MG63 (cell line): ENCODE results near the gene TKTL1. TPM values are rescaled to one million over a fixed set of nuclear protein-coding genes. Genes with fewer than 3 reads are reported as not detected.
"Not testable (repeated sequence)": the region's sequence is repeated elsewhere in the genome, so short reads cannot be mapped to it uniquely, and the experiment has no call there.

Experiments used
- DNase-seq: peaks from one replicate; pipeline ENCODE4 v3.0.0-alpha.2; 2020
- H3K27me3 ChIP-seq: fragments of 250-450 bp; sonication (Bioruptor Pico); 2 replicates; pipeline ENCODE4 v1.5.1; 2020; ENCODE audit warnings: mild to moderate bottlenecking, moderate library complexity
- H3K36me3 ChIP-seq: fragments of 250-450 bp; sonication (Bioruptor Pico); 2 replicates; pipeline ENCODE4 v1.5.1; 2020; ENCODE audit warnings: mild to moderate bottlenecking, moderate library complexity
- H3K4me3 ChIP-seq: fragments of 250-450 bp; sonication (Bioruptor Pico); 2 replicates; pipeline ENCODE4 v1.5.1; 2020; ENCODE audit warnings: mild to moderate bottlenecking, moderate library complexity
- H3K9me3 ChIP-seq: fragments of 250-450 bp; sonication (Bioruptor Pico); 2 replicates; pipeline ENCODE4 v1.5.1; 2020; ENCODE audit warnings: mild to moderate bottlenecking, moderate library complexity
- total RNA-seq: library from RNA; depleted of rRNA; stranded (reverse); fragments of >200 nt; shearing (Covaris generic); gene quantifications from 2 replicates; pipeline ENCODE4 v1.2.3, GENCODE V29; 2014; ENCODE audit warnings: low replicate concordance

TKTL1 gene
- total RNA-seq, 1 experiment from 2014 or later = not detected

GRCh38 chrX:154327038-154327820, 31.6 kb downstream of the TKTL1 start:
- DNase-seq = no peak
- no peak overlapping the region for H3K4me3 ChIP-seq
- H3K36me3 ChIP-seq = no peaks in the 10 kb centered on the region
- no peaks in the 10 kb centered on the region for H3K9me3 ChIP-seq
- H3K27me3 ChIP-seq = no peaks in the 10 kb centered on the region

GRCh38 chrX:154328646-154329045, 33.1 kb downstream of the TKTL1 start:
- no peak for DNase-seq
- no peak overlapping the region for H3K4me3 ChIP-seq
- H3K36me3 ChIP-seq = no peaks in the 10 kb centered on the region
- no peaks in the 10 kb centered on the region for H3K9me3 ChIP-seq
- H3K27me3 ChIP-seq = no peaks in the 10 kb centered on the region

DNA sequence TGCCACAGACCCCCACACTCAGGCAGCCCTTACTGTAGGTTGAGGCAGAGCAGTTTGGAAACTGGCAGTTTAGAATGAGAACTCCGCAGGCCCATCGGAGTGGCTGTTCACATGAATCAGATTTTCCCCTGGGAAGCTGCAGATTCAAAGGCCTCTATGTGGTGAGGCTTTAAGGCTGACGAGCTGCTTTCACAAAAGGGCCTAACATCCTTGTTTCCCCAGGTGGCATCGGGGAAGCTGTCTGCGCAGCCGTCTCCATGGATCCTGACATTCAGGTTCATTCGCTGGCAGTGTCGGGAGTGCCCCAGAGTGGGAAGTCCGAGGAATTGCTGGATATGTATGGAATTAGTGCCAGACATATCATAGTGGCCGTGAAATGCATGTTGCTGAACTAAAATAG, 33.7 kb downstream of the TKTL1 start:
- H3K9me3 ChIP-seq = no peaks in the 10 kb centered on the region
- no peaks in the 10 kb centered on the region for H3K27me3 ChIP-seq
- H3K4me3 ChIP-seq = no peak overlapping the region
- no peaks in the 10 kb centered on the region for H3K36me3 ChIP-seq
- no peak for DNase-seq

- DNase-seq = no peak
- H3K9me3 ChIP-seq = no peaks in the 10 kb centered on the region
- no peaks in the 10 kb centered on the region for H3K27me3 ChIP-seq
- no peak overlapping the region for H3K4me3 ChIP-seq
- H3K36me3 ChIP-seq = no peaks in the 10 kb centered on the region
Measured at GRCh38 chrX:154332561-154332960, 37.0 kb downstream of the TKTL1 start.

DNA sequence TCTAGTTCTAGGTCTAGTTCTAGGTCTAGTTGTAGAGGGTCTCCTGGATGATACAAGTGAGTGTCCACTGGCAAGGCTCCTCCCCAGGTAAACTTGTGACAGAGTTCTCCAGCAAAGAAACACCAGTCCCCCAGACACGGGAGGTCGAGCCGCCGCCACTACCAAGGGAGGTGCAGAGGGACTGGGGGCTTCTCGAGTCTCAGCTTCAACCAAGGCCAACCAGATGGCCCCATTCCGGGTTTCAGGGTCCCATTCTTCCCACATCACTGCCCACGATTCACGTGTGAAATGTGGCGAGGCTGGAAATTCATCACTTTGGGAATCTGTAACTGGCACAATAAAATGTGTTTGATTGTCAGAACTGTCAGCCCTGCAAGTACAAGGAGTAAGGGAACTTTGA, 37.5 kb downstream of the TKTL1 start:
- H3K9me3 ChIP-seq = no peaks in the 10 kb centered on the region
- H3K27me3 ChIP-seq = no peaks in the 10 kb centered on the region
- DNase-seq = no peak
- H3K36me3 ChIP-seq = no peaks in the 10 kb centered on the region
- no peak overlapping the region for H3K4me3 ChIP-seq

GRCh38 chrX:154333837-154334271, 38.3 kb downstream of the TKTL1 start:
- no peak for DNase-seq
- H3K4me3 ChIP-seq = no peak overlapping the region
- H3K9me3 ChIP-seq = no peaks in the 10 kb centered on the region
- H3K36me3 ChIP-seq = no peaks in the 10 kb centered on the region
- no peaks in the 10 kb centered on the region for H3K27me3 ChIP-seq

GRCh38 chrX:154334496-154334895, 38.9 kb downstream of the TKTL1 start:
- Histone ChIP-seq H3K9me3 (no peaks in the 10 kb centered on the region), H3K36me3 (no peaks in the 10 kb centered on the region)
- DNase-seq = no peak

DNA sequence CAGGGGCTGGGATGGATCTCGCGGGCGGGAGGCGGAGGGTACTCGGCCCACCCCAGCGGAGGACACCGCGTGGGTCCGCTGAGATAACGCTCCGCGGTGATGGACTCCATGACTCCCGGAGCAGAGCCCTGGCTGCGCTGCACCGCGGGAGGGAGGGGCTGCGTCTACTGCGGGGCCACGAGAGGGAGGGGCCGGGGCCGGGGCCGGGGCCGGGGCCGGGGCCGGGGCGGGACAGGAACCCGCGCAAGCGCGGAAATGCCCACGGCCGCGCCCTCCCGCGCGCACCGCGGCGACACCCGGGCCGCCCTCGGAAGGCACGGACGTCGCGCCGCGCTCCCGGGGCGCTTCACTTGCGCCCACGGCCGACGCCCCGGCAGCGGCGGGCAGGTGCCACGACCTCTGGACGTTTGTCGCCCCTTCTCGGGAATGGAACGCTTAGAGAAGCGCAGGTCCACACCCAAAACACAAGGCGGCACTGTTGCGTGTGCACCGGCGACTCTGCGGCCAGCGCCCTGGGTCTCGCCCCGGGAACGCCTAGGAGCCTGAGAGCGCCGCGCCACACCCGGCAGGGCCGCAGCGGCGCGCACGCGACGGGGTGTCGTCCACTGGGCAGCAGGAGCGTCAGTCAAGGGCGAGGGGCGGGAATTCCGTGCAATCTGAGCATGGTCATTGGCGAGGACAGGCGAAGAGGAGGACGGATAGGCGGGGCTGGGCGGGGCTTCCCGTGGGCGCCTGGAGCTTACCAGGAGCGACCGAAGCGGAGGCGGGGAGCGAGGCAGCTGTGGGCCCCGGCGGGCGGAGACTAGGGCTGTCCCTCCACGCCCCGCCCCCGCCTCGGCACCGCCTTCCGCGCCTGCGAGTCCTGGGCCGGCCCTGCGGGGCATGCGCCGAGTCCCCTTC, 46.1 kb downstream of the TKTL1 start:
- H3K4me3 ChIP-seq, H3K27me3 ChIP-seq, DNase-seq, H3K9me3 ChIP-seq, H3K36me3 ChIP-seq: not testable (repeated sequence)

More at GRCh38 chrX:154334496-154334895, 38.9 kb downstream of the TKTL1 start:
- no peak overlapping the region for H3K4me3 ChIP-seq
- no peaks in the 10 kb centered on the region for H3K27me3 ChIP-seq

- H3K9me3 ChIP-seq, DNase-seq, H3K36me3 ChIP-seq, H3K27me3 ChIP-seq, H3K4me3 ChIP-seq: not testable (repeated sequence)
Measured at GRCh38 chrX:154343063-154343462, 47.5 kb downstream of the TKTL1 start.

GRCh38 chrX:154343620-154344019, 48.0 kb downstream of the TKTL1 start:
- DNase-seq, H3K4me3 ChIP-seq, H3K27me3 ChIP-seq, H3K9me3 ChIP-seq, H3K36me3 ChIP-seq: not testable (repeated sequence)

GRCh38 chrX:154348114-154348531, 52.5 kb downstream of the TKTL1 start:
- DNase-seq = peak; percentile 49
- H3K36me3 ChIP-seq = peaks cover 44% of the 10 kb centered on the region
- H3K9me3 ChIP-seq = no peaks in the 10 kb centered on the region

DNA sequence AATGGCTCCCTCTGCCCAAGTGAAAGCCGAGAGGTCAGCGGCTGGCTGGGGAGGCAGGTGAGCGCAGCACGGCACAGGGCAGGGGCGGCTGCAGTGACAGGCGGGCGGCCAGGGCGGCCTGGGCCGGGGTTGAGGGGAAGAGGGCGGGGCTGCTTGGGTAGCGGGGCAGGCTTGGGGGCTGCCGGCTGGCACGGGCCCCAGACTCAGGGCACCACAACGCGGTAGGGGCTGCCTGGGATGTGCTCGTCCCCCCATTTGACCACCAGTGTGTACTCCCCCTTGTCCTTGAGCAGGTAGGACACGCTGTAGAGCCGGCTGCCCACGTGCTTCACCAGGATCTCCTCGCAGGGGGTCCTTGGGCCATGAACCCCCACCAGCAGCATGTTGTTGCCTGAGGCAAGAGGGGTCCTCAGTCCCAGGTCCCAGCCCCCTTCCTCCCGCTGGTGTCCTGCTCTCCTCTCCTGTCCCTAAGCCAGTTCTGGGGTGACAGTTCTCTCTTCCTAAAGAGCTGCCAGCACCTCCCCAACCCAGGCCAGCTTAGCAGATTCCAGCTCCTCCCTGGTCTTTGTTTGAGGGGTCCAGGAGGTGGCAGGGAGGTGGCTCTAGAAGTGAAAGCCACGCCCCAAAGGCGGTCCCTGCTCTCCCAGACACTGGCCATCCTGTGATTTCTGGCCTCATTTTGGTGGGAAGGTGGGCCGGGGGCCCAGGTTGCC, 53.2 kb downstream of the TKTL1 start:
- DNase-seq = no peak
- Histone ChIP-seq H3K27me3 (no peaks in the 10 kb centered on the region), H3K4me3 (no peak overlapping the region), H3K9me3 (no peaks in the 10 kb centered on the region), H3K36me3 (peaks cover 51% of the 10 kb centered on the region)

More at GRCh38 chrX:154348114-154348531, 52.5 kb downstream of the TKTL1 start:
- Histone ChIP-seq H3K4me3 (no peak overlapping the region), H3K27me3 (no peaks in the 10 kb centered on the region)

GRCh38 chrX:154349359-154349935, 53.9 kb downstream of the TKTL1 start:
- DNase-seq = no peak
- H3K27me3 ChIP-seq = no peaks in the 10 kb centered on the region
- peaks cover 57% of the 10 kb centered on the region for H3K36me3 ChIP-seq
- no peaks in the 10 kb centered on the region for H3K9me3 ChIP-seq
- H3K4me3 ChIP-seq = no peak overlapping the region

DNA sequence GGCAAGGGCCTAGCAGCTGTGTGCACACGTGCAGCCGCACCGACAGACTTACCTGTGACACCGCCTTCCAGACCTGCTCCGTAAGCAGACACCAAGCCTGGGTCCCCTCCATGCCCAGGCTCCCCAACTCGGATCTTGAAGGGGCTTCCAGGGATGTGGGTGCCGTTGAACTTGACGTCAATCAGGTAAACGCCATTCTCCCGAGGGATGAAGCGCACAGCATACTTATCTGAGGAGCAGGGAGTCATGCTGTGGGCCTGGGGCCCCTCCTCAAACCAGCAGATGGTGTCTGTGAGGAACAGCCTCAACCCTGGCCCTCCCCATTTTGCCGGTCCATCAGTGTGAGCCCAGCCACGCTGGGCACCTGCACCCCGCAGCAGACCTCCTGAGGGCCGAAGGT, 54.4 kb downstream of the TKTL1 start:
- no peak for DNase-seq
- Histone ChIP-seq H3K27me3 (no peaks in the 10 kb centered on the region), H3K36me3 (peaks cover 57% of the 10 kb centered on the region), H3K4me3 (no peak overlapping the region), H3K9me3 (no peaks in the 10 kb centered on the region)

DNA sequence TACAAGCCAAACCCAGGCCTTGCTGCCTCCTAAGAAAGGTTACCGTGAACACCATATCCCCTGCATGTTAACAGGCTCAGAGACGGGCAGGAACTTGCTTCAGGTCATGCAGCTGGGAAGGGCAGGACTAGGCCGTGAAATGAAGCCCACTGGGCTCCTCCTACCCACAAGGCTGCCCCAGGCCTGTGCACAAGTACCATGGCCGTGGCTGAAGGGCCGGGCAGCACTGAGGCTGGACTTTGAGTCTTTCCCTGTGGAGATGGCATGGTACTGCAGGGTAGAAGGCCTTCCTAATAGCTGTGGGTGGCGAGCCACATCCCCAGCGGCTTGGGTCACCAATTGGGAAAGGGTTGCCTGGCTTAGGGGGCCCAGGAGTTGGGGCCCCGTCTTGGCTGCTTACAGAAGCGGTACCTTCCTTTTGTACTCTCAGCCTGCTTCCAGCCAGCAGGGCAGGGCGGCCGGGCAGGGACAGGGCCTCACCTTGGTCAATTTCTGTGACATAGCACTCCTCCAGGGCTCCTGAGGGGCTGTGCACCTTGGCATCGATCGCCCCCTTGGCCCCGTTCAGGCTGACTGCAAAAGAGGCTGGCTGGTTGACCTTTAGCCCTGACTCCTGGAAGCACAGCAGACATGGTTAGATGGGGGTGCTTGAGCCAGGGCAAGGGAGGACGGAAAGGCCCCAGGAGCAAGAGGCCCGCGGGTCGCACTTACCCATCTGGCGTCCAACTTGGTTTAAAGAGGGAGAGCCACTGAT, 55.0 kb downstream of the TKTL1 start:
- H3K9me3 ChIP-seq = no peaks in the 10 kb centered on the region
- H3K36me3 ChIP-seq = peaks cover 57% of the 10 kb centered on the region
- DNase-seq = no peak
- H3K27me3 ChIP-seq = no peaks in the 10 kb centered on the region
- no peak overlapping the region for H3K4me3 ChIP-seq
